Keratinocyte (primary cell): ENCODE results near the gene CDH10.

Experiments
- CTCF ChIP-seq, 3 experiments: IDR thresholded peaks in 1 of 3; conservative IDR thresholded peaks in 1 of 3; optimal IDR thresholded peaks in 1 of 3; 2 replicates in 2 of 3; 3 replicates in 1 of 3; pipeline versions ENCODE3 to v1.5.1; 2011; ENCODE audit warnings: low read length in 3 of 3, mild to moderate bottlenecking in 3 of 3, moderate library complexity in 2 of 3, control low read depth in 1 of 3, inconsistent platforms in 1 of 3; ENCODE audit not compliant: insufficient read depth in 2 of 3; ENCODE audit errors: extremely low read depth in 1 of 3
- EZH2 ChIP-seq: IDR thresholded peaks from one replicate; pipeline ENCODE4 v1.6.1; 2012; ENCODE audit warnings: inconsistent platforms, mild to moderate bottlenecking, low read length, moderate library complexity

GRCh38 chr5:24509943-24510342 is 134.8 kb downstream of the CDH10 start:
- TF ChIP-seq CTCF (optimal IDR thresholded peaks at IDR 0.05 in 1 of 3, IDR thresholded peaks at IDR 0.05 in 1 of 3, conservative IDR thresholded peaks at IDR 0.05 in 1 of 3; ENCODE audit: extremely low read depth in 1 of 3, insufficient read depth in 2 of 3, low read length in 3 of 3) (no peak), EZH2 (no peak)
